GM23248 (cell line): ENCODE measurements around the gene FAM110A.

ENCODE experiments used
- EZH2 ChIP-seq: fragments of 200-600 bp; sonication (generic); IDR thresholded peaks from 2 replicates; pipeline ENCODE4 v1.6.1; 2018; ENCODE audit warnings: antibody characterized with exemption, mild to moderate bottlenecking; ENCODE audit not compliant: insufficient read depth, poor library complexity, severe bottlenecking
- EZH2phosphoT487 ChIP-seq: fragments of 200-600 bp; sonication (generic); IDR thresholded peaks from 2 replicates; pipeline ENCODE4 v1.6.1; 2018; ENCODE audit warnings: antibody characterized with exemption, moderate library complexity, mild to moderate bottlenecking, low read depth; ENCODE audit not compliant: insufficient read depth

DNA sequence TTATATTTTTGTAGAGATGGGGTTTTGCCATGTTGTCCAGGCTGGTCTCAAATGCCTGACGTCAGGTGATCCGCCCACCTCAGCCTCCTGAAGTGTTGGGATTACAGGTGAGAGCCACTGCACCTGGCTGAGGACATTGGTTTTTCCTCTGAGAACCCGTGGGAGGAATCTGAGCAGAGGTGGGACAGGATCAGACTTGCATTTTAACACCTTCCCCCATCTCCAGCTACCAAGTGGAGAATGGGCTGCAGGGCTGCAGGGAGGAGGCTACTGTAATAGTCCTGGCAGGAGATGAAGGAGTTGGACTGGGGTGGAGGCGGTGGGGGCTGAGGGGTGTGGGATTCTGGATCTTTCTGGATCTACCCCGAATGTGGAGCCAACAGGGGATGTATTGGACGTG, 24.5 kb downstream of the FAM110A start:
- TF ChIP-seq EZH2 (no peak), EZH2phosphoT487 (no peak)
